ENCODE results near the gene COPG1.

GRCh38 chr3:129207479-129207878 lies 41.9 kb upstream of the COPG1 start:
- TF ChIP-seq CTCF (IDR thresholded peaks at IDR 0.05) (no peak), POLR2A (IDR thresholded peaks at IDR 0.05) (no peak)

All from uterus (tissue), 2 donors.